Epithelial cell of proximal tubule (primary cell): ENCODE measurements around the gene SH3TC2. TPM values are rescaled to one million over a fixed set of nuclear protein-coding genes. Genes with fewer than 3 reads are reported as not detected.

Source experiments
- DNase-seq: peaks from one replicate; pipeline ENCODE4 v3.0.0-alpha.2; 2011; ENCODE audit warnings: low read depth
- H3K4me3 ChIP-seq: 2 replicates; pipeline ENCODE4 v1.5.1; 2011; ENCODE audit warnings: low read depth, mild to moderate bottlenecking, low read length
- CTCF ChIP-seq: conservative IDR thresholded peaks from 2 replicates; pipeline ENCODE4 v1.5.1; 2012; ENCODE audit warnings: low read depth, mild to moderate bottlenecking, low read length
- total RNA-seq: library from RNA; depleted of rRNA; stranded (reverse); fragments of >200 nt; gene quantifications from 2 replicates; pipeline ENCODE4 v1.2.3, GENCODE V29; 2015

The SH3TC2 gene
- total RNA-seq, 1 donor from 2014 or later = 2.7 TPM

GRCh38 chr5:149061341-149061740 lies 1.5 kb downstream of the SH3TC2 start:
- no peak overlapping the region for H3K4me3 ChIP-seq
- no peak for DNase-seq
- TF ChIP-seq CTCF = no peak

- DNase-seq = no peak
- no peak overlapping the region for H3K4me3 ChIP-seq
- no peak for TF ChIP-seq CTCF
Observed at GRCh38 chr5:149060325-149060724, 2.5 kb downstream of the SH3TC2 start.

- no peak for DNase-seq
Observed at GRCh38 chr5:149056616-149057165, 6.2 kb downstream of the SH3TC2 start.

GRCh38 chr5:149054416-149054815 lies 8.4 kb downstream of the SH3TC2 start:
- no peak for TF ChIP-seq CTCF
- no peak overlapping the region for H3K4me3 ChIP-seq
- no peak for DNase-seq

More at GRCh38 chr5:149056616-149057165, 6.2 kb downstream of the SH3TC2 start:
- H3K4me3 ChIP-seq = no peak overlapping the region
- no peak for TF ChIP-seq CTCF

GRCh38 chr5:149053072-149053695 lies 9.7 kb downstream of the SH3TC2 start:
- no peak for TF ChIP-seq CTCF

GRCh38 chr5:149049371-149049781 lies 13.5 kb downstream of the SH3TC2 start:
- no peak overlapping the region for H3K4me3 ChIP-seq
- no peak for TF ChIP-seq CTCF
- DNase-seq = no peak

More at GRCh38 chr5:149053072-149053695, 9.7 kb downstream of the SH3TC2 start:
- no peak for DNase-seq
- no peak overlapping the region for H3K4me3 ChIP-seq

- no peak for TF ChIP-seq CTCF
- no peak overlapping the region for H3K4me3 ChIP-seq
- no peak for DNase-seq
Observed at GRCh38 chr5:149048811-149049210, 14.1 kb downstream of the SH3TC2 start.
